ENCODE data around the gene B3GALT2. TPM values are rescaled to one million over a fixed set of nuclear protein-coding genes. Genes with fewer than 3 reads are reported as not detected.
A peak's percentile ranks its signal among the peaks of the same experiment; 100 is the strongest.
"Not testable (repeated sequence)": the region's sequence is repeated elsewhere in the genome, so short reads cannot be mapped to it uniquely, and the experiment has no call there.

Gene B3GALT2
- polyA plus RNA-seq (12.3 and 12.4 TPM in 2 replicates), polyA minus RNA-seq (42.9 and 44.8 TPM in 2 replicates)

GRCh38 chr1:193185901-193186731, at the start of gene B3GALT2:
B3GALT2 (minus strand) TSS chr1:193186613; CDS start chr1:193181562, 5,051 bp downstream.
- Histone ChIP-seq H4K20me1 (ENCODE audit: insufficient read depth) (no peaks in the 10 kb centered on the region), H3K27me3 (ENCODE audit: insufficient read depth, low read depth, low read length) (no peaks in the 10 kb centered on the region), H3K9ac (ENCODE audit: low read length) (peak within 1 kb of the TSS; percentile 70), H3F3A (ENCODE audit: insufficient read depth, low read length, poor library complexity, severe bottlenecking) (no peaks in the 10 kb centered on the region), H3K4me2 (ENCODE audit: low read length) (peak within 1 kb of the TSS; percentile 84), H3K27ac (ENCODE audit: low read length) (peak within 1 kb of the TSS; percentile 87), H3K4me3 (ENCODE audit: low read length) (peak within 1 kb of the TSS; percentile 70), H3K36me3 (ENCODE audit: insufficient read depth, low read length) (peaks cover 1% of the 10 kb centered on the region), H2AFZ (ENCODE audit: low read depth, low read length) (peak within 1 kb of the TSS; percentile 36), H3K9me2 (ENCODE audit: insufficient read depth, low read length) (no peaks in the 10 kb centered on the region), H3K79me2 (replicated peaks; ENCODE audit: insufficient read depth, low read length) (peaks cover 65% of the 10 kb centered on the region), H3K9me3 (ENCODE audit: low read length) (no peaks in the 10 kb centered on the region)
- no peak for TF ChIP-seq CTCF (IDR thresholded peaks at IDR 0.05; ENCODE audit: poor library complexity, severe bottlenecking)
- no peak for TF ChIP-seq EZH2 (IDR thresholded peaks at IDR 0.05; ENCODE audit: borderline replicate concordance, insufficient read depth, low read length, poor library complexity, severe bottlenecking)
- peak; percentile 84 for TF ChIP-seq POLR2AphosphoS5 (IDR thresholded peaks at IDR 0.05)
- peak; percentile 53 for TF ChIP-seq EP300 (conservative IDR thresholded peaks at IDR 0.05; ENCODE audit: poor library complexity, severe bottlenecking)
- peak; percentile 57 for TF ChIP-seq RAD21 (conservative IDR thresholded peaks at IDR 0.05)
- no peak for TF ChIP-seq MXI1 (conservative IDR thresholded peaks at IDR 0.05; ENCODE audit: poor library complexity, severe bottlenecking)
- TF ChIP-seq TAF1 (IDR thresholded peaks at IDR 0.05; ENCODE audit: low read depth) = peak; percentile 79
- peak; percentile 53 for TF ChIP-seq SMC3 (conservative IDR thresholded peaks at IDR 0.05; ENCODE audit: poor library complexity)
- peak; percentile 83 for TF ChIP-seq REST (IDR thresholded peaks at IDR 0.05; ENCODE audit: borderline replicate concordance)

GRCh38 chr1:193234530-193234929, 48.1 kb upstream of the B3GALT2 start:
- H3K36me3 ChIP-seq (ENCODE audit: insufficient read depth, low read length) = peaks cover 4% of the 10 kb centered on the region
- no peak overlapping the region for H3K9ac ChIP-seq (ENCODE audit: low read length)
- H3K4me3 ChIP-seq (ENCODE audit: low read length) = no peak overlapping the region
- no peak for TF ChIP-seq RAD21 (conservative IDR thresholded peaks at IDR 0.05)
- TF ChIP-seq TAF1 (IDR thresholded peaks at IDR 0.05; ENCODE audit: low read depth) = no peak
- no peaks in the 10 kb centered on the region for H3K9me3 ChIP-seq (ENCODE audit: low read length)
- H3K27me3 ChIP-seq (ENCODE audit: insufficient read depth, low read depth, low read length) = no peaks in the 10 kb centered on the region
- no peaks in the 10 kb centered on the region for H3K79me2 ChIP-seq (replicated peaks; ENCODE audit: insufficient read depth, low read length)
- no peak overlapping the region for H2AFZ ChIP-seq (ENCODE audit: low read depth, low read length)
- no peaks in the 10 kb centered on the region for H3F3A ChIP-seq (ENCODE audit: insufficient read depth, low read length, poor library complexity, severe bottlenecking)
- H3K4me2 ChIP-seq (ENCODE audit: low read length) = no peak overlapping the region
- no peaks in the 10 kb centered on the region for H3K9me2 ChIP-seq (ENCODE audit: insufficient read depth, low read length)
- H4K20me1 ChIP-seq (ENCODE audit: insufficient read depth) = no peaks in the 10 kb centered on the region
- no peak overlapping the region for H3K27ac ChIP-seq (ENCODE audit: low read length)

DNA sequence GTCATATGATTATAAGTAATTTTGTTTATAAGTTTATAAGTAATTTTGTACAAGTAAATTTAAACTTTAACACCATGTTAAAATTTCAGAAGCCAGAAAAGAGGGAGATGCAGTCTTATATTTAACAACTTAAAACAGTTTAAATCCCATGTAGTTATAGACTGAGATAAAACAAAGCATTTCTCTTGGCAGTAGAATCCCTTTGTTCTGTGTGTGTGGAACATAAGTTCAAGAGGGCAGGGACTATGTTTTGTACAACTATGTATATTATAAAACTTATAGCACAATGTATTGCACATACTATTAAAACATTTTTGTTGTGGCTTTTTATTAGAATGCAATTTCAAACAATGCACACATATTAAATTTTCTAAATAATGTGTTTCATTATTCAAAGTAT, 44.7 kb upstream of the B3GALT2 start:
- not testable (repeated sequence) for H3K9ac ChIP-seq (ENCODE audit: low read length); H3K9me2 ChIP-seq (ENCODE audit: insufficient read depth, low read length); H3K36me3 ChIP-seq (ENCODE audit: insufficient read depth, low read length); H2AFZ ChIP-seq (ENCODE audit: low read depth, low read length); H3K79me2 ChIP-seq (replicated peaks; ENCODE audit: insufficient read depth, low read length); H3K27me3 ChIP-seq (ENCODE audit: insufficient read depth, low read depth, low read length); H3K27ac ChIP-seq (ENCODE audit: low read length); H4K20me1 ChIP-seq (ENCODE audit: insufficient read depth); H3F3A ChIP-seq (ENCODE audit: insufficient read depth, low read length, poor library complexity, severe bottlenecking); H3K4me3 ChIP-seq (ENCODE audit: low read length); H3K9me3 ChIP-seq (ENCODE audit: low read length); H3K4me2 ChIP-seq (ENCODE audit: low read length)
